ENCODE data around the gene NRGN.

Gene NRGN

DNA sequence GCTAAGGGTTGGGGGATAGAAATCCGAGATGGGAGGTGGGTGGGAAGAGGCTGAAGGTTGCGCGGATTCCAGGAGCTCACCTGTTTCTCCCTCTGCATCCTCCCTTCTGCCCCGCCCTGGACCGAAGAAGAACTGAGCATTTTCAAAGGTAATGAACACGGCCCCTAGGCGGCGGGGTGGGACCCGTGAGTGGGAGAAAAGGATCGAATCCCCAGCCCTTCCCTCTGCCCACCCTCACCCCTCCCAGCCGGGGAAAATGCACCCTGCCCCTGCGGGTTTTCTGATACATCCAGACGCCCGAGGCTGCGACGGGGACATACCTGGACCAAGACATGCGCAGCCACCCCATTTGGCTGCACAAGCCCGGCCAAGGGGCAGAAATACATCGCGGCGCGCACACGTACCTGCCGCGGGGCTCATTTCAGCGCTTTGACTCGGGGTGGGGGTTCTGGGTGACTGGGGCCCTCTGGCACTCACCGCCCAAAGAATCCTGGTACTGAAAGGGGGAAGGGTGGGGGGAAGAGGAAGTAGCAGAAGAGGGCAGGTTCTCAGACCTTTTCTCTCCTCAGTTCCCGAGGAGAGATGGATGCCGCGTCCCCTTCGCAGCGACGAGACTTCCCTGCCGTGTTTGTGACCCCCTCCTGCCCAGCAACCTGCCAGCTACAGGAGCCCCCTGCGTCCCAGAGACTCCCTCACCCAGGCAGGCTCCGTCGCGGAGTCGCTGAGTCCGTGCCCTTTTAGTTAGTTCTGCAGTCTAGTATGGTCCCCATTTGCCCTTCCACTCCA, 6.3 kb downstream of the NRGN start:
- TF ChIP-seq SIN3A (IDR thresholded peaks at IDR 0.05; ENCODE audit: borderline replicate concordance, insufficient read depth, low read length) (no peak), REST (IDR thresholded peaks at IDR 0.05; ENCODE audit: insufficient read depth in 1 of 2, low read depth in 2 of 2, low read length in 2 of 2) (no peak), TAF1 (IDR thresholded peaks at IDR 0.05; ENCODE audit: borderline replicate concordance, insufficient read depth, low read length) (no peak), FOXP2 (optimal IDR thresholded peaks at IDR 0.05; ENCODE audit: borderline replicate concordance, extremely low read depth, extremely low read length, insufficient read depth) (no peak), POLR2AphosphoS5 (IDR thresholded peaks at IDR 0.05; ENCODE audit: low read depth, low read length) (no peak)

- TF ChIP-seq TAF1 (IDR thresholded peaks at IDR 0.05; ENCODE audit: borderline replicate concordance, insufficient read depth, low read length) (no peak), POLR2AphosphoS5 (IDR thresholded peaks at IDR 0.05; ENCODE audit: low read depth, low read length) (no peak), FOXP2 (optimal IDR thresholded peaks at IDR 0.05; ENCODE audit: borderline replicate concordance, extremely low read depth, extremely low read length, insufficient read depth) (no peak), SIN3A (IDR thresholded peaks at IDR 0.05; ENCODE audit: borderline replicate concordance, insufficient read depth, low read length) (no peak), REST (IDR thresholded peaks at IDR 0.05; ENCODE audit: insufficient read depth in 1 of 2, low read depth in 2 of 2, low read length in 2 of 2) (no peak)
Observed at GRCh38 chr11:124746621-124747243, 7.0 kb downstream of the NRGN start.

- TF ChIP-seq FOXP2 (optimal IDR thresholded peaks at IDR 0.05; ENCODE audit: borderline replicate concordance, extremely low read depth, extremely low read length, insufficient read depth) (no peak), SIN3A (IDR thresholded peaks at IDR 0.05; ENCODE audit: borderline replicate concordance, insufficient read depth, low read length) (no peak), POLR2AphosphoS5 (IDR thresholded peaks at IDR 0.05; ENCODE audit: low read depth, low read length) (no peak), TAF1 (IDR thresholded peaks at IDR 0.05; ENCODE audit: borderline replicate concordance, insufficient read depth, low read length) (no peak), REST (IDR thresholded peaks at IDR 0.05; ENCODE audit: insufficient read depth in 1 of 2, low read depth in 2 of 2, low read length in 2 of 2) (no peak)
Observed at GRCh38 chr11:124747406-124748099, 7.8 kb downstream of the NRGN start.

GRCh38 chr11:124748100-124748418, 8.3 kb downstream of the NRGN start:
- TF ChIP-seq TAF1 (IDR thresholded peaks at IDR 0.05; ENCODE audit: borderline replicate concordance, insufficient read depth, low read length) (no peak), POLR2AphosphoS5 (IDR thresholded peaks at IDR 0.05; ENCODE audit: low read depth, low read length) (no peak), REST (IDR thresholded peaks at IDR 0.05; ENCODE audit: insufficient read depth in 1 of 2, low read depth in 2 of 2, low read length in 2 of 2) (no peak)
